ENCODE results near the gene TRIM44. TPM values are rescaled to one million over a fixed set of nuclear protein-coding genes. Genes with fewer than 3 reads are reported as not detected.
"Not testable (repeated sequence)": the region's sequence is repeated elsewhere in the genome, so short reads cannot be mapped to it uniquely, and the experiment has no call there.

Gene TRIM44
- total RNA-seq, 1 donor: 21.2 TPM

GRCh38 chr11:35651263-35651662 is 11.3 kb upstream of the TRIM44 start:
- peaks cover 14% of the 10 kb centered on the region for H3K27me3 ChIP-seq (ENCODE audit: insufficient read depth, low read length)
- no peak overlapping the region for H3K4me3 ChIP-seq (ENCODE audit: low read length)
- H3K4me1 ChIP-seq (ENCODE audit: insufficient read depth, low read length): no peaks in the 10 kb centered on the region
- H3K9me3 ChIP-seq (ENCODE audit: low read depth, low read length): no peaks in the 10 kb centered on the region

DNA sequence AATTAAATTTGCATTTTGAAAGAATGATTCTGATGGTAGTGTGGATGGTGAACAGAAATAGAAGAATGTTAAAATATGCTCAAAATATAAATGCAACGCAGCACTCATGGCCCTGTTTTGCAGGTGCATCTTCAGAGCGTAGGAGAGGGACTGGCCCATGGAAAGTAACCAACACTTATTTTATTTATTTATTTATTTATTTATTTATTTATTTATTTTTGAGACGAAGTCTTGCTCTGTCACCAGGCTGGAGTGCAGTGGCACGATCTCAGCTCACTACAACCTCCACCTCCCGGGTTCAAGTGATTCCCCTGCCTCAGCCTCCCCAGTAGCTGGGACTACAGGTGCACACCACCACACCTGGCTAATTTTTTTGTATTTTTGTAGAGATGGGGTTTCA is 9.8 kb upstream of the TRIM44 start:
- H3K27me3 ChIP-seq (ENCODE audit: insufficient read depth, low read length): peaks cover 12% of the 10 kb centered on the region
- not testable (repeated sequence) for H3K4me3 ChIP-seq (ENCODE audit: low read length); H3K4me1 ChIP-seq (ENCODE audit: insufficient read depth, low read length); H3K9me3 ChIP-seq (ENCODE audit: low read depth, low read length)

- Histone ChIP-seq H3K27me3 (ENCODE audit: insufficient read depth, low read length) (peaks cover 16% of the 10 kb centered on the region), H3K4me3 (ENCODE audit: low read length) (no peak overlapping the region), H3K9me3 (ENCODE audit: low read depth, low read length) (no peaks in the 10 kb centered on the region), H3K4me1 (ENCODE audit: insufficient read depth, low read length) (no peaks in the 10 kb centered on the region)
These were observed 7.9 kb upstream of the TRIM44 start for GRCh38 chr11:35654711-35655110.

DNA sequence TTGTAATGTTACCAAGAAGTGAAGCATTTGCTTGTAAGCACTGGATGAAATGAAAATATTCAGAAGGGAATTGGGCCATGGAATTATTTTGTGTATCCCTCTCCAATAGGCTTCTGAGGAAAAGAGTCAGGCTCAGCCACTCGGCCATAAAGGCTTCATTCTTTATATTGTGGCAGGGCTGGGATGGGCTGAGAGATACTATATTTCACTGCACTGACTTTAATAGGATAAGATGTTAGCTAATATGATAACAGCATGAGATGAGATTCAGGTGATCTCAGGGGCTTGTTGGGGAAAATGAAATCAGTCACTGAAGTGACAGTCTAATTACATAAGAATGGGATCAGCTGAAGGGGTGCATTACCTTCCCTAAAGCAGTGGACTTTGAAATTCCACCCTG is 7.3 kb upstream of the TRIM44 start:
- Histone ChIP-seq H3K9me3 (ENCODE audit: low read depth, low read length) (no peaks in the 10 kb centered on the region), H3K27me3 (ENCODE audit: insufficient read depth, low read length) (peaks cover 16% of the 10 kb centered on the region), H3K4me1 (ENCODE audit: insufficient read depth, low read length) (no peaks in the 10 kb centered on the region), H3K4me3 (ENCODE audit: low read length) (no peak overlapping the region)

DNA sequence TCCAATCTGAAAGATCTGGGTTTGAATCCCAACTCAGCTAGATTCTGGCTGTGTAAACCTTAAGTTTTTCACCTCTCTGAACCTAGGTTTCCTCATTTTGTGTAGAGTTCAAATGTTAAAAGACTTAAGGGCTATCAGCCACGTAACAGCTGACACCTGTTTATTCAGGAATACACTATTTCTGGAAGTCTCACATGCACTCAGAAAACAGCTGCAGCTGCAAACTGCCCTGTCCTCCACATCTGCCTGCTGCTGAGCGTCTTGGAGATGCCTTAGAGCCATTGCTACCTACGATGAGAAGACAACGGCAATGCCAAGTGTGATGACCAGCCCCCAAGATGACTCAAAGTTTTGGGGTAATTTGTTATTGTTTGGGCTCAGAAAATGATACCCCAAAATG is 6.7 kb upstream of the TRIM44 start:
- H3K27me3 ChIP-seq (ENCODE audit: insufficient read depth, low read length): peaks cover 16% of the 10 kb centered on the region
- H3K4me1 ChIP-seq (ENCODE audit: insufficient read depth, low read length): no peaks in the 10 kb centered on the region

GRCh38 chr11:35658020-35658948 is 4.3 kb upstream of the TRIM44 start:
- Histone ChIP-seq H3K9me3 (ENCODE audit: low read depth, low read length) (no peaks in the 10 kb centered on the region), H3K4me1 (ENCODE audit: insufficient read depth, low read length) (peaks cover 14% of the 10 kb centered on the region), H3K27me3 (ENCODE audit: insufficient read depth, low read length) (peaks cover 16% of the 10 kb centered on the region), H3K4me3 (ENCODE audit: low read length) (no peak overlapping the region)

More for the DNA sequence above, 6.7 kb upstream of the TRIM44 start:
- Histone ChIP-seq H3K4me3 (ENCODE audit: low read length) (no peak overlapping the region), H3K9me3 (ENCODE audit: low read depth, low read length) (no peaks in the 10 kb centered on the region)

- Histone ChIP-seq H3K4me1 (ENCODE audit: insufficient read depth, low read length) (peaks cover 21% of the 10 kb centered on the region), H3K4me3 (ENCODE audit: low read length) (peak overlapping the region; percentile 77), H3K9me3 (ENCODE audit: low read depth, low read length) (peaks cover 26% of the 10 kb centered on the region), H3K27me3 (ENCODE audit: insufficient read depth, low read length) (peaks cover 8% of the 10 kb centered on the region)
These were observed 1.0 kb upstream of the TRIM44 start for GRCh38 chr11:35661534-35661933.

- Histone ChIP-seq H3K27me3 (ENCODE audit: insufficient read depth, low read length) (peaks cover 8% of the 10 kb centered on the region), H3K9me3 (ENCODE audit: low read depth, low read length) (peaks cover 33% of the 10 kb centered on the region), H3K4me1 (ENCODE audit: insufficient read depth, low read length) (peaks cover 21% of the 10 kb centered on the region), H3K4me3 (ENCODE audit: low read length) (peak overlapping the region; percentile 77)
These were observed 420 bp upstream of the TRIM44 start for GRCh38 chr11:35662061-35662648.

DNA sequence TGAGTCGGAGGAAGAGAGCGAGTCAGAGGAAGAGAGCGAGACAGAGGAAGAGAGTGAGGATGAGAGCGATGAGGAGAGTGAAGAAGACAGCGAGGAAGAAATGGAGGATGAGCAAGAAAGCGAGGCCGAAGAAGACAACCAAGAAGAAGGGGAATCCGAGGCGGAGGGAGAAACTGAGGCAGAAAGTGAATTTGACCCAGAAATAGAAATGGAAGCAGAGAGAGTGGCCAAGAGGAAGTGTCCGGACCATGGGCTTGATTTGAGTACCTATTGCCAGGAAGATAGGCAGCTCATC is 780 bp downstream of the TRIM44 start:
- Histone ChIP-seq H3K9me3 (ENCODE audit: low read depth, low read length) (peaks cover 36% of the 10 kb centered on the region), H3K4me3 (ENCODE audit: low read length) (peak overlapping the region; percentile 77), H3K4me1 (ENCODE audit: insufficient read depth, low read length) (peaks cover 21% of the 10 kb centered on the region), H3K27me3 (ENCODE audit: insufficient read depth, low read length) (peaks cover 3% of the 10 kb centered on the region)

GRCh38 chr11:35664977-35665441 is 2.4 kb downstream of the TRIM44 start:
- peaks cover 36% of the 10 kb centered on the region for H3K9me3 ChIP-seq (ENCODE audit: low read depth, low read length)
- H3K27me3 ChIP-seq (ENCODE audit: insufficient read depth, low read length): no peaks in the 10 kb centered on the region
- peaks cover 21% of the 10 kb centered on the region for H3K4me1 ChIP-seq (ENCODE audit: insufficient read depth, low read length)
- H3K4me3 ChIP-seq (ENCODE audit: low read length): no peak overlapping the region

DNA sequence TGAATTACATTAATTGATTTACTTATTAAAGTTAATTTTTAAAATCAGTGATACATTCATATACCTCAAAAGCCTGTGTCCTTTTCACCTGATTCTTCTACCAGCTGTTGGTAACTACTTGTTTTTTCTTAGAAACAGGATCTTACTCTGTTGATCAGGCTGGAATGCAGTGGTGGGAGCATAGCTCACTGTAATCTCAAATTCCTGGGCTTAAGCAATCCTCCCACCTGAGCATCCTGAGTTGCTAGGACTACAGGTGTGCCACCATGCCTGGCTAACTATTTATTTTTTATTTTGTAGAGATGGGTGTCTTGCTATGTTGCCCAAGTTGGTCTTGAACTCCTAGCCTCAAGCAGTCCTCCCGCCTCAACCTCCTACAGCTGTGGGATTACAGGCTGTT is 4.7 kb downstream of the TRIM44 start:
- no peak overlapping the region for H3K4me3 ChIP-seq (ENCODE audit: low read length)
- peaks cover 36% of the 10 kb centered on the region for H3K9me3 ChIP-seq (ENCODE audit: low read depth, low read length)
- no peaks in the 10 kb centered on the region for H3K27me3 ChIP-seq (ENCODE audit: insufficient read depth, low read length)
- peaks cover 11% of the 10 kb centered on the region for H3K4me1 ChIP-seq (ENCODE audit: insufficient read depth, low read length)

DNA sequence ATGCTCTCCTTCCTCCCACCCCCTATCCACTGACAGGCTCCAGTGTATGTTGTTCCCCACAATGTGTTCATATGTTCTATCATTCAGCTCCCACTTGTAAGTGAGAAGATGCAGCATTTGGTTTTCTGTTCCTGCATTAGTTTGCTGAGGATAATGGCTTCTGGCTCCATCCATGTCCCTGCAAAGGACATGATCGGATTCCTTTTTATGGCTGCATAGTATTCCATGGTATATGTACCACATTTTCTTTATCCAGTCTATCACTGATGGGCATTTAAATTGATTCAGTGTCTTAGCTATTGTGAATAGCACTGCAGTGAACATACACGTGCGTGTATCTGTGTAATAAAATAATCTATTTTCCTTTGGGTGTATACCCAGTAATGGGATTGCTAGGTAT is 5.8 kb downstream of the TRIM44 start:
- H3K27me3 ChIP-seq (ENCODE audit: insufficient read depth, low read length); H3K4me3 ChIP-seq (ENCODE audit: low read length); H3K4me1 ChIP-seq (ENCODE audit: insufficient read depth, low read length): not testable (repeated sequence)
- H3K9me3 ChIP-seq (ENCODE audit: low read depth, low read length): peaks cover 36% of the 10 kb centered on the region

DNA sequence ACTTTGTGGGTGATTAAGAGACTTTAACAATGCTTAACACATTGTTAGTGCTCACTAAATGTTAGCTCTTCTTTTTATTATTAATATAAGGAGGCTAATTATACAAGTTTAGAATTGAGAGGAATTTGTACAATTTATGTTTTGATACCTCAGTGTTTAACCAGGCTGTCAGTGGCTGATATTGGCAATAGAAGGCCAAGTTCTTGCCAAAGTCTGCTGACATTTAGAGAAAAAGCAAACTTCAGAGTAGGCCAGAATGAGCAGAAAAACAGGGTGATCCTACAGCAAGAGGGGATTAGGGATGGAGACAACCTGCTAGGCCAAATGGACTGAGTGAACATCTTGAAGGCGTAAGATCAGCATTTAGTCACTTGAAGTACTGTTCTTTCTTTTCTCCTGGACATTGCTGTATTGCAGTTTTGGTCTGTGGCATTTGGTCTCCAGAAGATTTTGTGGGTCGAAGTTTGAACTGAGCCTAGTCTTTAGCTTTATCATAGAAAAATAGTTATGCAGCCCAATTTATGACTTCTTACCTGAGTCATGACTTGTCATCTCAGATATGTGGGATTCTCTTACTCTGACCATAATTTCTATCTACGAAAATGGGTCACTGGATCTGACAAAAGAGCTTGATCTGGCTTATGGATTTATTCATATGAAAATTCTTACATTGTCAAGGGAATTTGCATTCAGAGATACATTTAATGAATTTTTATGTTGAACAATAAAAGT is 9.0 kb downstream of the TRIM44 start:
- Histone ChIP-seq H3K4me1 (ENCODE audit: insufficient read depth, low read length) (peaks cover 7% of the 10 kb centered on the region), H3K4me3 (ENCODE audit: low read length) (no peak overlapping the region), H3K27me3 (ENCODE audit: insufficient read depth, low read length) (no peaks in the 10 kb centered on the region), H3K9me3 (ENCODE audit: low read depth, low read length) (peaks cover 9% of the 10 kb centered on the region)

GRCh38 chr11:35672608-35673007 is 10.0 kb downstream of the TRIM44 start:
- H3K9me3 ChIP-seq (ENCODE audit: low read depth, low read length): no peaks in the 10 kb centered on the region
- H3K4me3 ChIP-seq (ENCODE audit: low read length): no peak overlapping the region
- peaks cover 7% of the 10 kb centered on the region for H3K4me1 ChIP-seq (ENCODE audit: insufficient read depth, low read length)
- H3K27me3 ChIP-seq (ENCODE audit: insufficient read depth, low read length): no peaks in the 10 kb centered on the region

DNA sequence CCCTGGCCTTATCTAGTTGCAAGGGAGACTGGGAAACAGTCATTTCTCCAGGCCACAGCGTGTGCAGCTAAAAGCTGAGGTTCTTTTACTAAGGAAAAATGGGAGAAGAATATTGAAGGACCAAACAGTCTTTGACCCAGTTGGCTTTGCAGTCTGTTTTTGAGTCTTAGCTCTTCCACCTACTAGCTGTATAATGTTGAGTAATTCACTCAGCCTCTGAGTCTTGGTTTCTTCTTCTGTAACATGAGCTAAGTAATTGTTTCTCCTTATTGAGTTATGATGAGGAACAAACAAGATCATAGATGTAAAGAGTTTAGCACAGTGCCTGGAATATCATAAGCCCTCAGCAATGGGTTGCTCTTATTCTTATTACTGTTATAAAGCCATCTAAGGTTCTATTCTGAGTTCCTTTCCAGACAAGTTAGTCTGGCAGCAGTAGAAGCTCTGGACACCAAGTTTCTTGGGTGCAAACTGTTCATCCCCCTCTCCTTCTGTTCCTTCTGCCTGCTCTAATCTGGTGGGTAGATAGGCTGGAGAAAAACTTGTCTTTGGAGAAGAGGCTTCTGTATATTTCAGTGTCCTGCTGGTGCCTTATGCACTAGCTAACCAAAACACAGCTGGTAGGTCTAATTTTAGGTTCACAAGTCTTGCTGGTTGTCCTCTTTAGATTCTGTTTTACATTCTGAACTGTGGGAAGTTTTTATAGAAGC is 13.5 kb downstream of the TRIM44 start:
- H3K9me3 ChIP-seq (ENCODE audit: low read depth, low read length): no peaks in the 10 kb centered on the region
- H3K4me1 ChIP-seq (ENCODE audit: insufficient read depth, low read length): peaks cover 10% of the 10 kb centered on the region
- no peak overlapping the region for H3K4me3 ChIP-seq (ENCODE audit: low read length)
- H3K27me3 ChIP-seq (ENCODE audit: insufficient read depth, low read length): no peaks in the 10 kb centered on the region

Measured in mononuclear cell (primary cell).